ENCODE data around the gene DDAH1.

DNA sequence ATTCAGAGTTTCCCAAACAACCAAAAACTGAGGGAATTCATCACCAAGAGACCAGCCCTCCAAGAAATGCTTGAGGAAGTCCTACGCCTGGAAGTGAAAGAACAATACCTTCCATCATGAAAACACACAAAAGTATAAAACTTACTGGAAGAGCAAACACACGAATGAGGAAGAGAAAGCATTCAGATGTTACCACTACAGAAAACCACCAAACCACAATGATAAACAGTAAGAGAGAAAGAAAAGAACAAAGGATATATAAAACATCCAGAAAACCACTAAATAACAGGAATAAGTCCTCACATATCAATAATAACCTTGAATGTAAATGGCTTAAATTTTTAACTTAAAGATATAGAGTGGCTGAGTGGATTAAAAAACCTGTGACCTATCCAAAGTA, 130.0 kb downstream of the DDAH1 start:
- no peak for TF ChIP-seq POLR2AphosphoS5 (IDR thresholded peaks at IDR 0.05; ENCODE audit: low read depth, low read length)
- no peak for TF ChIP-seq POLR2A (IDR thresholded peaks at IDR 0.05; ENCODE audit: low read depth, low read length)
- peak; percentile 90 for TF ChIP-seq SPI1 (IDR thresholded peaks at IDR 0.05; ENCODE audit: low read depth, low read length)

All from GM12891 (cell line).